HG03460 (cell line): ENCODE results near the gene PLA2G15.

Source experiments
- ATAC-seq: cut with Tn5 transposase; IDR thresholded peaks from one replicate; pipeline ENCODE4 v1.9.1; 2021; ENCODE audit not compliant: unreplicated experiment

PLA2G15 gene, protein sequence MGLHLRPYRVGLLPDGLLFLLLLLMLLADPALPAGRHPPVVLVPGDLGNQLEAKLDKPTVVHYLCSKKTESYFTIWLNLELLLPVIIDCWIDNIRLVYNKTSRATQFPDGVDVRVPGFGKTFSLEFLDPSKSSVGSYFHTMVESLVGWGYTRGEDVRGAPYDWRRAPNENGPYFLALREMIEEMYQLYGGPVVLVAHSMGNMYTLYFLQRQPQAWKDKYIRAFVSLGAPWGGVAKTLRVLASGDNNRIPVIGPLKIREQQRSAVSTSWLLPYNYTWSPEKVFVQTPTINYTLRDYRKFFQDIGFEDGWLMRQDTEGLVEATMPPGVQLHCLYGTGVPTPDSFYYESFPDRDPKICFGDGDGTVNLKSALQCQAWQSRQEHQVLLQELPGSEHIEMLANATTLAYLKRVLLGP

DNA sequence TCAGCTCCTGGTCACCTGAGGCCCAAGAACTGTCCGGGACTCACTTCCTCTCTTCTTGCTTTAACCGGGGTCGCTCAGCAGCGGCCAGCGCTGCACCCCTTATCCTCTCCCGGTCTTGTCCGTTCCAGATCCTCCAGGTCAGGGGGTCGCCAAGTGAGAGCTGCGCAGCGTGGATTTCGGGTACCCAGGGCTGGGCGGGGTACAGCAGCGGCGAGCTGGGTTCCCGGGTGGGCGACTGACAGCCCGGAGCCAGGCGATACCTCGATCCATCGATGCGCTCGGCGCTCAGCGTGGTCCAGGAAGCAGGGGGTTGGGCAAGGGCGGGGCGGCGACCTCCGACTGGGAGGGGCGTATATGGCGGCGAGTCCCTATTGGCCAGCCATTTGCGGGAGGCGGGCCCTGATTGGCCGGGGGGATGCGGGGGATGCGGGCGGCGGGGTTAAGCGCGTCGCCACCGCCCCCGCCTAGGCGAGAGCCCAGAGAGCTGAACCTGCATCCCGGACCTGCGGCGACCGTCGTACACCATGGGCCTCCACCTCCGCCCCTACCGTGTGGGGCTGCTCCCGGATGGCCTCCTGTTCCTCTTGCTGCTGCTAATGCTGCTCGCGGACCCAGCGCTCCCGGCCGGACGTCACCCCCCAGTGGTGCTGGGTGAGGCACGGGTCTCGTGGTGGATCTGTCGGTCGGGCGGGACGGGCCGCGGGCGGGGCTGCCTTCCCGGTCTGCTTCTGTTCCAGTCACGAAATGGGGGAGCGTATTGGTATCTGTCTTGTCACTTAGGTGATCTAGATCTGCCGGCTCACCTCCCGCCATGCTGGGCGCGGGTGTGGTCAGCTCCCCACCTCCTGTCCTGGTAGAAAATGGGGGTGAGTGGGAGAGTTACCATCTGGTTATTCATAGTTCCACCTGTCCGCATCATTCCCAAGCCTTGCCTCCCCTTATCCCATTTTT is at the start of gene PLA2G15:
Gene PLA2G15, plus strand, starts transcription at position 471 of the 951 bp plus-strand sequence. Its CDS starts 54 bp downstream, at position 525.
- ATAC-seq: peak; percentile 78

DNA sequence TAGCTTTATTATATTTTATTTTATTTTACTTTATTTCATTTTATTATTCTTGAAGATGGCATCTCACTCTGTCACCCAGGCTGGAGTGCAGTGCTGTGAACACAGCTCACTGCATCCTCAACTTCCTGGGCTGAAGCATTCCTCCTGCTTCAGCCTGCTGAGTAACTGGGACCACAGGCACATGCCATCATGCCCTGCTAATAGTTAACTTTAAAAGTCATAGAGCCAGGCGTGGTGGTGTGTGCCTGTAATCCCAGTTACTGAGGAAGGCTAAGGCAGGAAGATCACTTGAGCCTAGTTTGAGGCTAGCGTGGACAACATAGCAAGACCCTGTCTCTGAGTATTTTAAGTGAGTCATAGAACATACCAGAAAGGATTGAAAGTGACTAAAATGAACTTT is 47.9 kb upstream of the PLA2G15 start:
- no peak for ATAC-seq

DNA sequence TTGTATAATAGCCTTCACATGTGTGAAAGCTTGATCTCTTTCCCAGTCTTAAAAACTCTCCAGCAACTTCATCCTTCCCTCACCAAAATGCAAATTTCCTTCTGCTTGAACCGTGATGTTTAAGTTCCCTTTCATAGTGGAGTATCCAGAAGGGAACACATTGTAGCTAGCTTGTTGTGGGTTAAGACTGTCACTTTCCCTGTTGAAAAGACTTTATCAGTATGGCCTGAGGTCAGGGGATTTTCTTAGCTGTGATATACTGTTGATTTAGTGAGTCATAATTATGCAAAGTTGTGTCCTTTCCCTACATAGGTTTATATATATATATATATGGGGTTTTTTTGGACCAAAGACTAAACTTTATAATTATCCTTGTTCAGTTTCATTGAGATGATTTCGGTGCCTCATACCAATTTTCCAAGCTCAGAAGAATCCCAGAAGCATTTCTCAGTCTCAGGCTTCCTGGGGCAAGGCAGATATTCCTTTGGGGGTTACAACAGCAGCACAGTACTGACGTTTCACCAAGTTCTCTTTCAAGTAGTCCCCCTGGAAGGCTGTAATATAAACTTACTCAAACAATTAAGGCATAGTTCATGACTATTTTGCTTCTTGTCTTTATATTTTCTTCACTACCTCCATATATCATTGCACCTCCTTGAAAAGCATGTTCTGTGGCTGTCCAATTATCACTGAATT is 44.9 kb upstream of the PLA2G15 start:
- ATAC-seq: no peak

DNA sequence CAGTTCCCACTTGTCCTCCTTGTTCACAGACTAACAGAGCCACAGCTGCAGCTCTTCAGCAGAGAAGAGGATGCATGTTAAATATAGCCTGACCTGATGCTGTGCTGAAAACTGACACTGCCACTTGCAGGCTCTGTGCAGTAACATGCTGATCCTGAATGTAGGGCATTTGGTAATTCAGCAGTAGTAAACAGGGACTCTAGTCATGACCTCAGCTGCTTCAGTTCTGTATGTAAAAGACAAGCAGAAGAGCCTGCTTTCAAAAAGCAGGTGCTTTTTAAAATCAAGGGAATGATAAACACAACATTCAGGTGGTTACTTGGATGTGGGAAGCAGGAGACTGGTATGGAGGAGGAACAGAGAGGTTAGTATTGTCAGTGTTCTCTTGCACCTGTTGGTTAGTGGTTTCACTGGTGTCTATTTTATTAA is 43.1 kb upstream of the PLA2G15 start:
- no peak for ATAC-seq

DNA sequence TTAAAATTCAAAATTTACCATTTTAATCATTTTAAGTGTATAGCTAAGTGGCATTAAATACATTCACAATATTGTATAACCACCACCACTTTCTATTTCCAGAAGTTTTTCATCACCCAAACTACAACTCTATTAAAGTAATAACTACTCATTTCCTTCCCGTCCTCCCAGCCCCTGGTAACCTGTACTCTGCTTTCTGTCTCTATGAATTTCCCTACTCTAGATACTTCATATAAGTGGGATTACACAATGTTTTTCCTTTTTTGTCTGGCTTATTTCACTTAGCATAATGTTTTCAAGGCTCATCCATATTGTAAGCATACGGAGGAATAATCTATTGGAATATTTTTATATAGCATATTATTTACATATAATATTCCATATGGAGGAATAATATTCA is 38.9 kb upstream of the PLA2G15 start:
- no peak for ATAC-seq

DNA sequence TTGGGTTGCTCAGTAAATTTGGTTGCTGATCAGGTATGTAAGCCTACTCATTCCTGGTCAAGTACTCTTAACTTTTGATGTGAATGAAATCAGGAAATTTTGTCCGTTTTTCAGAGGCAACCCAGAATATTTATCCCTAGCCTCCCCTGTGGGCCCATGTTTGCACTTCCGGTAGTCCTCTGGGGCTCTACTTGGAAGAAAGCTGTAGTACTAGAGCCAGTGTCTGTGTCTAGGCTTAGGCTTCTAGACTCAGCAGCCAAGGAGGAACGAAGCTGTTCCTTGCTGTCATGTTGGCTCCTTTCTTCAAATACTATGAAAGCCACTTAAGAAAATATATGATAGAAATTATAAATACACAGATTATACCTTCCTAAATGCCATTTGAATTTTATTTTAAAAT is 30.4 kb upstream of the PLA2G15 start:
- ATAC-seq: no peak

DNA sequence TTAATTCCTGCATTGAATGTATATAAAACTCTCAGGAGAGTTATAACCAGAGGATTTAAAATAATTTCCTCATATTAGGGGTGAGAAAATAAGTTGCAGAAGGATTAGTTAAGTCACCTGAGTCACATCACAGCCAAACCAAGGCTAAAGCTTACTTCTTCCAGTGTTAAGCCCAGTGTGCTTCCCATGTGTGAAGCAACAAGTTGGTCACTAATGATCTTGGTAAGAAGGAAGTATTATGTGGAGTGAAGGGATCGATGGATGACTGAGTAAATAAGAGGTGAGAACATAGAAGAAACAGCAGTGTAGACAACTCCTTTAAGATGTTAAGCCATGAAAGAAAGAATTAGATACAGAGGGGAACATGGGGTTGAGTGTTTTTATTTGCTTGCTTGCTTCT is 29.9 kb upstream of the PLA2G15 start:
- ATAC-seq: no peak

DNA sequence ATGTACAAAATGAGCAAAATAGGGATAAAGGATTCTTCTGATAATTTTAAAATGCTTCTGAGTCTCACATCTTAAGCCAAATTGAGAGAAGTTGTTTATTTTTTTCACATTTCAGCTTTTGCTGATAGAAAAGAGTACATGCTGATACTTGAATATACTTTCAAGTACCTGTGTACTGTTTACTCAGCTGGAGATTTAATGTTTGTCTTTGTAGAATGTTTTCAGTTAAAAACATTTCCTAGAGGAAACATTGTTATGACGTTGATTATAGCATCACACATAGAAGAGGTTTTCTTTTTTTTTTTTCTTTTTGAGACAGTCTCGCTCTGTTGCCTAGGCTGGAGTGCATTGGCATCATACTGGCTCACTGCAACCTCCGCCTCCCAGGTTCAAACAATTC is 28.9 kb upstream of the PLA2G15 start:
- ATAC-seq: no peak

DNA sequence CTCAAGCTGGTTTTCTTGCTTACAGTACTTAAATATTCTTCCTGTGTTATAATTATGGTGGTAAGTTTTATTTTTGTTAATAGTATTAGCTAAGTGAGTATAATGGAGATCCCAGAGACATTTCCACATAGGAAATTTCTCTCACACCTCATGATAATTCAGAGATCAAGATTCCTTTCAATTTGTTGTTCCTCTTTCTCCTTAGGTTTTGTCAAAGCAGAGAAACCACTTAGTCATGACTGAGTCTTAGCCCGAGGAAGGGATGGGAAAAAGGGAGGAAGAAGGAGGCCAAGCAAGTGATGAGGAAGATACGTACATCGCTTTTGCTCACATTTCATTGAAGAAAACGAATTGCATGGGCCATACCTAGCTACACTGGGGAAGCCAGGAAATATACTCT is 27.7 kb upstream of the PLA2G15 start:
- no peak for ATAC-seq

DNA sequence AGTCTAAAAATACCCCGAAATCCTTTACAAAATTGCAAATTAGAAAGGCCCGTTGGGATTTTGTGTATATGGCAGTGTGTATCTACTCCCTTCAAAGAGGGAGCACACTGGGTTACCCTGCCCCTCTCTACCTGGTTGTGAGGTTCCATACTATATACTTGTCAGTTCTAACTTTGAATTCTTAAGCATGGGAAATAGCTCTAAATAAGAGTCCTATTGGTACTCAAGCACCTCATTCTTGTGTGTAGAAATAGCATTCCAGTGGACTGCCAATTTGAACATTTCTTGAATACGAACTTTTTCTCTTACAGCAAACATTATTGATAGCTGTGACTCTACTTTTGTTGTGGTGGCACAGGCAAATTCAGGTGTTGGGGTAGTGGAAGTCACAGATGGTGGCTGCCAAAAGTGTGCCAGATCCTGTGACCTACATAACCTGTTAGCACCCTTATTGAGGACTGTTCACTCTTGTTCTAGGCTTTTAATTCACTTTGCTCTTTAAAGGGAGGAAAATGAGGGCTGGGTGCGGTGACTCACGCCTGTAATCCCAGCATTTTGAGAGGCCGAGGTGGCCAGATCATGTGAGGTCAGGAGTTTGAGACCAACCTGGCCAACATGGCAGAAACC is 25.3 kb upstream of the PLA2G15 start:
- no peak for ATAC-seq

DNA sequence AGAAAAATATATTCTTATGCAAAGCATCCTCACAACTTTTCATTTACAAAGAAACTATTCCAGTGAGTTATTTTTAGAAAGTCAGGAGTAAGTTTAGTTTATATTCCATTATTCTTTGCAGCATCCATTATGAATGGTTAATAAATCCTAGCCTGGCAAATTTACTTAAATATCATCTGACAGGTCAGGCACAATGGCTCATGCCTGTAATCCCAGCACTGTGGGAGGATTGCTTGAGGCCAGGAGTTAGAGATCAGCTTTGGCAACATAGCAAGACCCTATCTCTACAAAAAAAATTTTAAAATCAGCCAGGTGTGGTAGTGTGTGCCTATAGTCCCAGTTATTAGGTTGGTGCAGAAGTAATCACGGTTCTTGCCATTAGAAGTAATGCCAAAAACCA is 22.1 kb upstream of the PLA2G15 start:
- ATAC-seq: no peak

DNA sequence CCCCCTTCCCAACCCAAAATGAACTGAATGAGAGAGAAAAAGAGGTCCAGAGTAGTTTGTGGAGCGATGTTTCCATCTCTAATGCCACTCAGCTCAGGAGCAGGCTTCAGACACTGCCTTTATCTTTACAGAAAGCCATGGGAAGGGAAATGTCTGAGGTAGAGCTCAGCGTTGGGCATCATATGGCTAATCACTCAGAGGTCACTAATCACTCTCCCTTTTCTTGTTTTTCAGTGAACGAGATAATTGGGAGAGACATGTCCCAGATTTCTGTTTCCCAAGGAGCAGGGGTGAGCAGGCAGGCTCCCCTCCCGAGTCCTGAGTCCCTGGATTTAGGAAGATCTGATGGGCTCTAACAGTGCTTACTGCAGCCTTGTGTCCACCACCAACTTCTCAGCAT is 19.1 kb upstream of the PLA2G15 start:
- no peak for ATAC-seq

DNA sequence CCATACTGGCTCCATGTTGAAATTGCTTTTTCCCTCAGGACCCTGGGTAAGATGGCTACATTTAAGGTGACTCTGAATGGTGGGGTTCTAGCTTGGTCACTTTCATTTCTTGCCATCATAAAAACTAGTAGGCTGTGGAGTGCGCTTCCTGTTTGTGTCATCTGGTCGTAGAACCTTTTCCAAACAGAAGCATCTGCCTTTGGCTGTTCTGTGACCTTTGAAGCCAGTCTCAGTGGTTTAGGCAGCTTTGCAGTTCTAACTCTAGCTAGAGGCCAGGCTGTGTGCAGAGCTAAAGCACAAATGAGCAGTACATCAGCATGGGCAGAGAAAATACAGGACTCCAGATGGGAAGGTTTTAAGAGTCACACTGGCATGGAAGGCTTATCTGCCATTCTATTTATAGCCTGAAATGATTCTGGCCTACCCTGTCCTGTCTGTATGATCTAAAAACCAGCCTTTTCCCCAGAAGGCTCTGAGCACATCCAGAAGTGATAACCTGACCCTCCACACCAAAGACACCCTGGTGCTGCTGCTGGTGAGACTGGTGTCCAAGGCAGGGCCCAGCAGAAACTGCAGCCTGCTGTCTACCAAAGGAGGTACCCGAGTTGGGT is 17.9 kb upstream of the PLA2G15 start:
- no peak for ATAC-seq

DNA sequence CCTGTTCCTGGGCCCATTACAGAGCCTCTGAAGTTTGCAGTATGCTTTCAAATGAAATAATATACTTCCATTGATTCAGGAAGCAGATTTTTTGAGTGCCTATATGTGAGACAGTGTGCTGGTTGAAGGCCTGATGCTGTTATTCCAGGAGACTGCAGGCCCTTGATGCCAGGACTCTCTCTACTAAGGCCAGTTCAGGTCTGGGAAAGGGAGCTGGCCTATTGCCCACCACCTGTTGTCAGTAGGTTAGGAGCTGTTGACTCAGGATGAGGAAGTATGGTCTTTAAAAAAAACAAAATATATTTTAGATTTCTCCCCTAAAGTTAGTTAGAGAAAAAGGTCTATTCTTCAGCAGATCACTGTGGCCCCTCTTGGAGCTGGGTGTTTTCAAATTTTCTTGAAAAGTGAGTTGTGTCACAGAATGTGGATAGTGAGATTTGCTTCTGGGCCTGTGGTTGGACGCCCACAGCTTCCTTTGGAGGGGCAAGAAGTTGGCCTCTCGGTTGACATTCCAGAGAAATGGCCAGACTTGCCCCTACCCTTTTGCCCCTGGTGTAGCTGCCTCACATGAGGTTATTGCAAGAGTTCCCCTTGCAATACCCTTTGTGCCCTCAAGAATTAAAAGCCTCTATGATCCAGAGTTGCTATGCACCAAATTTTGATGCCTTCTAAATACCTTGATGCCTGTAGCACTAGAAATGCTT is 17.2 kb upstream of the PLA2G15 start:
- no peak for ATAC-seq

DNA sequence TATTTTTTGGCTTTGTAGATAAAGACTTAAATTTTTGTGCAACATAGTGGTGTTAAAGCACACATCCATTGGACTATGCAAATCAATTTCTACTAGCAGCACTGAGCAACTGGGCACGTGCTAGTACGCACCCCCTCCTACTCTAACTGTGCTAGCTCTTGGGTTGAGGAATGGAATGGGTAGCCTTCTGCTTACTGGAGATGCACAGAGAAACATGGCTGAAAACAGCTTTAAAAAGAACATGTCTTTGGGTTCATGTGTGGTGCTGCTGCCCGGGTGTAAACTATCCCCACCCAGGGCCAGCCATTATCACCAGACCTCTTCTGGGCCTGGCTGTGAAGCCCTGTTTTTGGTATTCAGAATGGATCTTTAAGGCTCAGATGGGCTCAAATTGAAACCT is 16.5 kb upstream of the PLA2G15 start:
- no peak for ATAC-seq

DNA sequence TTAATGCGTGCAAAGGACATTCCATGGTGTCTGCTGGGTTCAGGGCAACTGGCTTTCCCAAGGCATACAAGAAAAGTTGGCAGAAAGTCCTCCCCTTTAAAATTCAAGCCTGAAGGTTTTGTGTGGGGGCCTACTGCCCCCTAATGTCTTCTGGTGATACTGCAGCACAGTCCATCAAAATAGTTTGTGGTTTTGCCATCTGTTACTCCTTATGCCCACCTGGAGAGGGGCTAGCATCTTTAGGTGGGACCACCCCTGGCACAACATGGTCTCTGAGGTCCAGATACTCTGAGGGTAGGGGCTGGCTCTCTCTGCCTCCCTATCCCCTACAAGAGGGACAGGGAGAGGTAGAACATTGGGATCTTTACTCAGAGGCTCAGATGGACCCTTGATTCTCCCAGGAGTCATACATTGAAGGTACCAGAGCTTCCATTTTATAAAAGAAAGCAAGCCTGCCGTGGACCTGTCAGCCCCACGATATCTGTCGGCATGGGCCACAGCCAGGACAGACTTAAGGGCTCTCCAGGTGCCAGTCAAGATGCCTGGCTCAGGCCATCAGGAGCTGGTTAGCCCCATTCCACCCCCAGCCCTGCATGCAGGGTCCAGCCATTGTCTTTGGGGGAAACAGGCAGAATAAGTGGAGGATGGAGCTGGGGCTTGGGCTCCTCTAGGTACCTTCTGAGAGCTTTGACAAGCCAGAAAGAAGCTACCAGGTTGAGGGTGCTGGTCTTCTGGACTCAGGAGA is 15.6 kb upstream of the PLA2G15 start:
- ATAC-seq: no peak

DNA sequence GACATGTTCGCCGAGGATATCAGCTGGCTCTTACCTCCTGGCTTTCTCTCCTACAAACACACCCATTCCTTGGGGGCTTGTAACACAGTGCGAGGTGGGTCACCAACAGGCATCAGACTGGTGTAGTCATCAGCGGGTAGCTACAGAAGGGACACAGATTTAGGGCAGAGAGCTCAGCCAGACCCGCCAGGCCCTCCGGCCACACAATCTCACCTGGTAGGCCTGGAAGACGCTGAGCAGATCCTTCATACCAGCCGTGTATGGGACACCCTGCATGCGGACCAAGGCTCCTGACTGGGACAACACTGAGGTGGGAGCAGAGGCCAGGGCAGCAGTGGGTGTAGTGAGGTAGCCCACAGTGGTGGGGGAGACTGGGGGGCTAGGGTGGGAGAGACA is 15.0 kb upstream of the PLA2G15 start:
- no peak for ATAC-seq

DNA sequence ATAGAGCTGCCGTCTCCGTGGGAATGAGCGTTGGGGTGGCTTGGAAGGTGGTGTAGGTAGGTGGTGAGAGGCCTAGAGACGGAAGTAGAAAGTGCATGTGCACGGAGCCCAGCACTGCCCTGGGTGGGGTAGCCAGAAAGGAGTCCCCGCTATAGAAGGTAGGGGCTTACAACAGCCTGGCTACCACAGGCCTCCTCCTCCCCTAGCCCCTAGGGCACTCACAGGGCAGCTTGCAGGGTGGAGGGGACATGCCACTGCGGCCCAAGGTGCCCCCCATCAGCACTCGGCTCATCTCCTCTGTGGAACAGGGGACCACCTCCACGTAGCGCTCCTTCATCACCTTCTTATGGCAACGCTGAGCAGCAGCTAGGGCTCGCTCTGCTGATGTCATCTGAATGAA is 14.2 kb upstream of the PLA2G15 start:
- ATAC-seq: no peak
